Ecto neural progenitor cell (in vitro differentiated cells): Measurements from ENCODE around the gene CNOT3.
"Not testable (repeated sequence)": the region's sequence is repeated elsewhere in the genome, so short reads cannot be mapped to it uniquely, and the experiment has no call there.

Source experiments
- DNase-seq: peaks from one replicate; pipeline ENCODE4 v3.0.0-alpha.2; 2018; ENCODE audit warnings: low spot score

CNOT3 gene

DNA sequence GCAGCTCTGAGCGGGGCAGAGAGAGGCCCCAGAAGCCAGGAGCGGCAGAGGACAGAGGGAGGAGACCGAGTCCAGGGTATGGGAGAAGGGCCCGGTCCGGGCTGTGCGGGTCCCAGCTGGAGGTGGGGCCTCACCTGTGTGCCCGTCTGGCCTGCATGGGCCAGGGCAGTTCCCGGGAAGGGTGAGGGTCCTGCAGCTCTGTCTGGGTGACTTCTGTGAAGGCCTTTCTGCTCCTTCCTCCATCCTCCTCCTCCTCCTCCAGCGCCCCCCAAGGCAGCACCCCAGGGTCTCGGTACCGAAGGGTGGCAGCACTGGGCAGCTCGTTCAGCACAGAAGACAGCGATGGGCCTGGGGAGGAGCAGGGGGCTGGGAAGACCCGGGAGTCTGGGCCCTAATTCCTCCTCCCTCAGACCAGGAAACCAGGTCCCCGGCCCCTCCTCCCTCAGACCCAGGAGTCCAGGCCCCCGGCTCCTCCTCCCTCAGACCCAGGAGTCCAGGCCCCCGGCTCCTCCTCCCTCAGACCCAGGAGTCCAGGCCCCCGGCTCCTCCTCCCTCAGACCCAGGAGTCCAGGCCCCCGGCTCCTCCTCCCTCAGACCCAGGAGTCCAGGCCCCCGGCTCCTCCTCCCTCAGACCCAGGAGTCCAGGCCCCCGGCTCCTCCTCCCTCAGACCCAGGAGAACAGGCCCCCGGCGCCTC lies 34.3 kb downstream of the CNOT3 start:
- peak; percentile 40 for DNase-seq

DNA sequence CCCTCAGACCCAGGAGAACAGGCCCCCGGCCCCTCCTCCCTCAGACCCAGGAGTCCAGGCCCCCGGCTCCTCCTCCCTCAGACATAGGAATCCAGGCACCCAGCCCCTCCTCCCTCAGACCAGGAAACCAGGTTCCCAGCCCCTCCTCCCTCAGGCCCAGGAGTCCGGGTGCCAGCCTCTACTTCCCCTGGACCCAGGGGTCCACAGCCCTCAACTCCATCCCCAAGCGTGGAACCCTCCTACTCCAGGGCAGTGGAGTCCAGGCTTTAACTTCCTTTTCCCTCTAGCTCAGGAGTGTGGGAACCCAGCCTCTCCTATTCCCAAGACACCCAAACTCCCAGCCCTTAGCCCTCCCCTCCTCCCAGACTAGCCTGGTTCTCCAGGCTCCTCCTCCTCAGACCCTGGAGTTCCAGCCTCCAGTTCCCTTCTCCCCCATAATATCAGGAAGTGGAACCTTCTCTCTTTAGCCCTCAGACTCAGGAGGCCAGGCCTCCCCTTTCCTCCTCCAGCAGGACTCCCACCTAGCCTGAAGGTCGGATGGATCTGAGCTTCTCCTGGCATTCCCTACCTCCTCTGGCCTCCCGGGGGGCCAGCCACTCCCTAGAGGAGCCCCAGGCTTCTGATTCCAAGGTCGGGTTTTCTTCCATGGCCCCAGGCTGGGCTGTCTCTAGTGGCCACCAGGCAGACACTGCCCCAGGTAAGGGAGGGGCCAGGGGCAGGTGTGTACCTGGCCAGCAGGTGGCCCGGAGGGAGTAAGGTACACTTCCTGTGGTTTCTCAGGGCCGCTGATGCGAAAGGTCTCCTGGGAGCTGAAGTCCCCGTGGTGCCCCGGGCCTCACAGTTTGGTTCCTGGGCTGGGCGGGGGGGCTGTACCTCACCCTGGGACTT lies 35.2 kb downstream of the CNOT3 start, which contains the start of gene TMC4:
TSS of gene TMC4 (minus strand) at position 690 of the 888 bp plus-strand sequence. CDS start at position 647, 43 bp downstream.
- peak; percentile 57 for DNase-seq

DNA sequence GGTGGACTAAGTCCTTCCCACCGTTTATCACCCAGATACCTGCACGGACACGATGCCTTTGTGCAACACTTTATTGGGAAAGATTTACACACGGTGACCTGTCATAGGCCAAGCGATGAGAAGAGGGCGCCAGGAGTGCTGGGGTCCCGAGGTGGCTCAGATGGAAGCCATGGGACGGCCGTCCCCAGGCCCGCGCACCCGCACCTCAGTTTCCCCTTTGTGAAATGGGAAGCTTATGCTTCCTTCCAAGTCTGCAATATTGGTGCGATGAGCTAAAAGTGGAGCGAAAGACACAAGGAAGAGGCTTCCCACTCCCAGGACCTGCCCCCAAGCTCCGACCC lies 35.8 kb downstream of the CNOT3 start:
- DNase-seq = no peak

GRCh38 chr19:54173951-54174834 lies 36.6 kb downstream of the CNOT3 start:
- DNase-seq = no peak

- DNase-seq = no peak
Measured at GRCh38 chr19:54178581-54179261, 41.2 kb downstream of the CNOT3 start.

GRCh38 chr19:54179262-54179852 lies 41.8 kb downstream of the CNOT3 start:
- no peak for DNase-seq

- peak; percentile 89 for DNase-seq
Measured at GRCh38 chr19:54179921-54180461, 42.4 kb downstream of the CNOT3 start.

DNA sequence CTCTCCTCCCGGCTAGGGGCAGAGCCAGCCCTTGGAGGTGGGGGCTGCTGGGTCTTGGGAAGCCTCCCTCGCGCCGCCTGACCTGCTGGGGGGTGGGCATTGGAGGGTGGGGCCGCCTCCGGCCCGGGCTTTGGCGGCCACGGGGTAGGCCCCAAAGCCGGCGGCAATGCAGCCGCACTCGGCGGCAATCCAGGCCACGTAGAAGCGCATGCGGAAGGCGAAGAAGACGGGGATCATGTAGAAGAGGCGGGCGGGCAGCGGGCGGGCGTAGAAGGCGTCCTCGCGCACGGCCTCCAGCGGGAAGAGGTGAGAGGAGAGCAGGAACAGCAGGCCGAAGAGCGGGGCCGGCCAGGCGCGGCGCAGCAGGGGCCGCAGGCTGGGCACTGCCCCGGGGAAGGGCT lies 43.1 kb downstream of the CNOT3 start:
- DNase-seq = no peak

- not testable (repeated sequence) for DNase-seq
Measured at GRCh38 chr19:54181894-54182293, 44.3 kb downstream of the CNOT3 start.

GRCh38 chr19:54183431-54183830 lies 45.9 kb downstream of the CNOT3 start:
- no peak for DNase-seq

DNA sequence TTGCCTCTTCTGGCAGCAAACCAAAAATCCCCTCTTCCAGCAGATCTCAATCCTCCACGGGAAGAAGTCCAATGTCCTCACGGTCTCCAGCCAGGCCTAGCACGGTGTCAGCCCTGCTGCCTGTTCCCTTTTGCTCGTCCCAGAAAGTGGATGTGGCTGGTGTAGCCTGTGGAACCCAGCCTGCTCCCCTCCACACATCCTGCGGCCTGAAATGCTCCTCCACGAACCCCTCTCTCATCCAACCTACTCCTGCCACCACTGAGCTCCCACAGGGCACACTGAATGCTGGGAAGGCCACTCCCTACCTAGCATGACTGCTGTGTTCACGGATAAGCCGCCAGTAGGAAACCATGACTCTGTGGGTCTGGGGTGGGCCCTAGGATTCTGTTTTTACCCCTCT lies 48.8 kb downstream of the CNOT3 start:
- no peak for DNase-seq

- DNase-seq = no peak
Measured at GRCh38 chr19:54186934-54187381, 49.4 kb downstream of the CNOT3 start.

DNA sequence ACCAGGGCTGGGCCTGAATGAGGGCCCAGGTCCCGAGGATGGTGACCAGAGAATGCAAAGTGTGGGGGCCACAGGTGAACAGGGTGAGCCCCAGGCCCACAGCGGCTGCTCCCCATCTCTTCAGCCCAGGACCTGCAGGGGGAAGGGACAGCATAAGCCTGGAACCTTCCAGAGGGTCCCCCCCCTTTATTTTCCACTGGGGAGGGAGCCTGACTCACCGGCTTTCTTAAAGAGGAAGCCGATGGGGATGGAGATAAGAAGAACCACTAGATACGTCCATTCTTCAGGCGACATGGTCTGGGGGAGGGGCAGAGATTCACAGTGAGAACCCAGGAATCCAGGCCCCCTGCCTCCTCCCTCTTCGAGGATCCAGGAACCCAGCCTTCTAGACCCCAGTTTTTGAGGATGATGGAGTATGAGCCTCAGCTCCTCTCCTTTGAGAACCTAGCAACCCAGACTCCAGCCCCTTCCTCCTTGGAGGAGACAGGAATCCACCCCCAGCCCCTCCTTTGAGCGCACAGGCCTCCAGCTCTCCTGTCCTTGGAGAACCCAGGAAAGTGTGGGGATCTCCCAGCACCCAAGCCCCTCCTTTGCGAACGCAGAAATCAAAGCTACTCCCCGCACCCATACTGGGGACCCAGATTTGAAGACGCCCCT lies 50.8 kb downstream of the CNOT3 start:
- no peak for DNase-seq

DNA sequence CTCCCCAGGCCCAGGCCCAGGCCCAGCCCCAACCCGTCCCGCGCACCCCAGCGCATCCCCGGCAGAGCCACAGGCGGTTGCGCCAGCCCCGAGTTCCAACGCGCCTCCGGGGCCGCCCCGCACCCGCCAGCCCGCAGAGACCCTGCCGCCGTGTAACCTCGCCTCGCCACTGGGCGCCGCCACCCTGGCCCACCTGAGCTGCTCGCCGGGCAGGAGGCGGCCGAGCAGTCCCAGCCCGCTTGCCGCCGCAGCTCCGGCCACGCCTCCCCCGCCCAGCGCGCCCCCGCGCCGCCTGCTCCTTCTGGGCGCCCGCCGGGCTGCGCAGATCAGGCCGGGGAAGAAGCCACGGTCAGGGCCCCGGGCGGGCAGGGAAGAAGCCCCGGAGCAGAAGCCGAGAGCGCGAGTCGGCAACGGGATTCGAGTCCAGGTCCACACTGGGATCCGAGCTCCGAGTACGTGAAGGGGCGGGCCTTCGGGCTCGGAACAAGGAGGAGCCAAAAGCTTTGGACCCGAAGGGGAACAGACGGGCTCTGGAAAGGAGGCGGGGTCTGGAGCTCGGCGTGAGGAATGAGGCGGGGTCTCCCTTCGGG lies 51.7 kb downstream of the CNOT3 start, which contains the start of gene MBOAT7:
TSS of gene MBOAT7 (minus strand) at position 436 of the 590 bp plus-strand sequence. CDS start 1,072 bp downstream, outside the sequence.
- no peak for DNase-seq

- peak; percentile 100 for DNase-seq
Measured at GRCh38 chr19:54189735-54190502, 52.4 kb downstream of the CNOT3 start.

DNA sequence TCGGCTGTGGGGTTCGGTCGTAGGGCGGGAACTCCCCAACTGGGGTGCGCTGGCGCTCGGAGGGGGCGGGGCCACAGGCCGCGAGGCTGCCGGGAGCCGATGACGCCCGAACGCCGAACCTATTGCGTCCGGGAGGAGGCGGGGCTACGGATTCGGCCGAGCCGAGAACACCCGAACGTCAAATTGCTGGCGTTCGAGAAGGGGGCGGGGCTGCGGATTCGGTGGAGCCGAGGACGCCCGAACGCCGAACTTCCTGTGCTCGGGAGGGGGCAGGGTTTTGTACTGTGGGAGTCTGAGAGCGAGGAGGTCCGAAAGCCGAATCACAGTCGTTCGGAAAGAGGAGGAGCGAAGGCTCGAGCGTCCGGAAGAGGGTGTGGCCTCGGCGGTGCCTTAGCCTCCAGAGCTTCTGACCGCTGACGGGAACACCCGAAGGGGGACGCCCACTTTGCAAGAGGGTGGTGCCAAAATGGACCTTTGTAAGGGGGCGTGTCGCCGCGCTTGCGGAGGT lies 53.0 kb downstream of the CNOT3 start:
- peak; percentile 99 for DNase-seq

GRCh38 chr19:54191011-54191810 lies 53.6 kb downstream of the CNOT3 start, which contains the start of gene TSEN34:
Gene TSEN34, plus strand, starts transcription at chr19:54191308. Its CDS starts 57 bp downstream, at chr19:54191365.
- peak; percentile 96 for DNase-seq
